ENCODE results near the gene KPNA6. TPM values are rescaled to one million over a fixed set of nuclear protein-coding genes. Genes with fewer than 3 reads are reported as not detected.
"Not testable (repeated sequence)": the region's sequence is repeated elsewhere in the genome, so short reads cannot be mapped to it uniquely, and the experiment has no call there.

KPNA6 gene
- polyA plus RNA-seq (ENCODE audit: insufficient read length), result 25.6 TPM

- peak; percentile 94 for DNase-seq
These were observed at the start of gene KPNA6 for GRCh38 chr1:32107742-32108661. Gene KPNA6 (plus strand): TSS chr1:32108056. CDS start chr1:32108131, 75 bp downstream.

GRCh38 chr1:32060914-32061313 is 46.9 kb upstream of the KPNA6 start:
- DNase-seq, result no peak

GRCh38 chr1:32062867-32063230 is 45.0 kb upstream of the KPNA6 start:
- no peak for DNase-seq

DNA sequence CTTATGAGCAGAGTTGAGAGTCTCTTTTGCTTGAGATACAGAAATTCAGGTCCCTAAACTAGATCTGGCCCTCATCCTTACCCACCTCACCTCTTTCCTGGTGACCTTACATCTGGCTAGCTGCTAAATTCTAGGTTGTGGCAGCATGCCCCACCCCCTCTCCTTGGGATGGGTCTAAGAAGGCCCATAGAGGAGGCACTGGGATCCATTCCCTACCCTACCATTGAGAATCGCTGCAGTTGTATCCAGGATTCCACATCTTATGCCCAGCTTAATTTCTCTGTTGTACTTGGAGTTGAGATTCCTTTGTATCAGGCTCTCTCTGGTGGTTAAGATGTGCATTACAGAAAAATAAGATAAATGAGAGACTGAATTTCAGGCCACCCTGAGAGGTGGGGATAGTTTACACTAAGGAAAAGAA is 44.6 kb upstream of the KPNA6 start:
- DNase-seq, result peak; percentile 44

GRCh38 chr1:32065613-32066488 is 42.0 kb upstream of the KPNA6 start:
- not testable (repeated sequence) for DNase-seq

GRCh38 chr1:32066489-32066873 is 41.4 kb upstream of the KPNA6 start:
- peak; percentile 66 for DNase-seq

DNA sequence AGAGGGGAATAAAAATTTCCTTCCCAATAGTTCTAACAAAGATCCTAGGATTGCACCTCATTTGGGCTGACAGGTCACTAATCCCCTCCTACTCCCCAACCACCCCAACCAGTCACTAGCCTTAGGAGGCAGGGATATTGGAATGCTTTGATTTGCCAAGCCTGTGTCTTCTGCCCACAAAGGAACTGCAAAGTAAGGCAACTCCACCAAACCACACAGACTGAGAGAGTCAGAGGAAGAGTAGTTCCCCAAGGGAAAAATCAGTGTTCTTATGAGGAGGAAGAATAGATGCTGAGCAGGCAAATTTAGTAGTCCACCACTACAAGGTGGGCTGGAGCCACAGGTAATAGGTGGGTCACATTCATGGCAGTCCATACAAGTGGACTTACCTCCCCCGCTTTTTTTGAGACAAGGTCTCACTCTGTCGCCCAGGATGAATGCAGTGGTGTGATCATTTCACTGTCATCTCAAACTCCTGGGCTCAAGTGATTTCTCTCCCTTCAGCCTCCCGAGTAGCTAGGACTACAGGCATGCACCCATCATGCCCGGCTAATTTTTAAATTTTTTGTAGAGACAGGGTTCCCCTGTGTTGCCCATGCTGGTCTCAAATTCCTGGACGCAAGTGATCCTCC is 38.8 kb upstream of the KPNA6 start:
- no peak for DNase-seq

GRCh38 chr1:32071758-32072621 is 35.9 kb upstream of the KPNA6 start:
- DNase-seq, result no peak

DNA sequence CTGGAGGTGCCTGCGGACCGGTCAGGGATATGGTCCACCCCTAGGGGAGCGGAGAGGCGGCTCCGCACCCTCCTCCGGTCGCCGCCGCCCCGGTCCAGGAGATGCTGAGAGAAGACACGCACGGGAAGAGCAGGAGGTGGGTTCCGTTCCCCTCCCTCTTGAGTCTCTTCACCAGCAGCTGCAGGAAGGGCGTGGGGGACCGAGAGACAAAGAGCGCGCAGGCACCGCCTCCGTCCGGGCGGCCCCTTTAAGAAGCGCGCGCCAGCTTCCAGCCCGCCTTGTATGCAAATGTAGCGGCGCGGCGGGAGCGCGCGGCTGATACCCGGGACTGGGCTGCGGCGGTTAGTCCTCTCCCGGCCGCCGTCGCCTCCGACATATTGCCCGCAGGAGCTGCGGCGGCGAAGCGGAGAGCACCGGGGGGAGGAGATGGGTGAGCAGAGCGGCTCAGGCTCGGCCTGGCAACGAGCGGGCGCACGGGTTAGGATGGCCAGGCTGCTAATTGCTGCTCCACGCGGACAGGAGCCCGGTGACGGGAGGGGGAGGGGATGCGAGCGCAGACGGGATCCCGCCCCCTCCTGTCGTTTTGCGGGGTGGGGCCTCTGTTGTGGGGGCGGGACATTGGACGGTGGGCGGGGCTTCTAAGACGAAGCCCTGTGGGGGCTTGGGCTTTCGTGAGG is 35.1 kb upstream of the KPNA6 start, which contains the start of gene TMEM39B:
TSS of gene TMEM39B (plus strand) at position 318 of the 677 bp plus-strand sequence. CDS start at position 427, 109 bp downstream.
- peak; percentile 97 for DNase-seq

- DNase-seq, result no peak
These were observed 34.3 kb upstream of the KPNA6 start for GRCh38 chr1:32073299-32074229.

DNA sequence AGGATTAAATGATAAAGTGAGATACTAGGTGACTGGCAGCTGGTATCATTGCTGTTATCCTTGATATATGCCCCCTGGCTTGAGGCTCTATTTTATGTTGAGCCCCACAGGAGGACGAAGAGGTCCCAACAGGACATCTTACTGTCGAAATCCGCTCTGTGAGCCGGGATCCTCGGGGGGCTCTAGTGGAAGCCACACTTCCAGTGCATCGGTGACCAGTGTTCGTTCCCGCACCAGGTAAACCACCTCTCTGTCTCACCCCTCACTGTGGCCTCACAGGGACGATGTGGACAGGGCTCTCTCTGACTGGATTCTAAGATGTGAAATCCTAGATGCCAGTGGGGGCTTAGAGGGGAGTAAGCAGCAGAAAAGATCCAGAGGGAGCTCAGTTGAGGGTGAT is 33.0 kb upstream of the KPNA6 start:
- no peak for DNase-seq

DNA sequence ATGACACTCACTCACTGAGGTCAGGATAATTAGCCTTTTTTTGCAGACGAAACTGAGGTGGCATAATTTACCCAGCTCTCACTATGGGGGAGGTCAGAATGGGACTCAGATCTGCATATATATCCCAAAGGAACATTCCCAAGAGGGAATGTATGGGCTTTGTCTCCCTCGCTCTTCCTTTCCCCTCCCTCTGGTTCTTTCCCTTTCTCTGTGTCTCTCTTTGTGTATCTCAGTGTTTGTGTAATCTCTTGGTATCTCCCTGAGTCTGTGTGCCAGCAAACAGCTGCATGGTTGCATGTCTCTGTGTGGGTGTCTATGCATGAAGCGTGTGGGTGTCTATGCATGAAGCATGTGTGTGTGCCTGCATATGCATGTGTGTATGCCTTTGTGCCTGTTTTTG is 30.4 kb upstream of the KPNA6 start:
- no peak for DNase-seq

- no peak for DNase-seq
These were observed 25.8 kb upstream of the KPNA6 start for GRCh38 chr1:32082022-32082421.

DNA sequence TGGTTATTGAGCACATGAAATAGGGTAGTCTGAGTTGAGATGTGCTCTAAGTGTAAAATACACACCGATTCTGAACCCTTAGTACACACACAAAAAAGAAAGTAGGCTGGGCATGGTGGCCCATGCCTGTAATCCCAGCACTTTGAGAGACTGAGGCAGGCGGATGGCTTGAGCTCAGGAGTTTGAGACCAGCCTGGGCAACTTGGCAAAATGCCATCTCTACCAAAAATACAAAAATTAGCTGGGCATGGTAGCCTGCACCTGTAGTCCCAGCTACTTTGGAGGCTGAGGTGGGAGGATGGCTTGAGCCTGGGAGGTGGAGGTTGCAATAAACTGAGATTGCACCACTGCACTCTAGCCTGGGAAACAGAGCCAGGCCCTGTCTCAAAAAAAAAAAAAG is 21.5 kb upstream of the KPNA6 start:
- not testable (repeated sequence) for DNase-seq

DNA sequence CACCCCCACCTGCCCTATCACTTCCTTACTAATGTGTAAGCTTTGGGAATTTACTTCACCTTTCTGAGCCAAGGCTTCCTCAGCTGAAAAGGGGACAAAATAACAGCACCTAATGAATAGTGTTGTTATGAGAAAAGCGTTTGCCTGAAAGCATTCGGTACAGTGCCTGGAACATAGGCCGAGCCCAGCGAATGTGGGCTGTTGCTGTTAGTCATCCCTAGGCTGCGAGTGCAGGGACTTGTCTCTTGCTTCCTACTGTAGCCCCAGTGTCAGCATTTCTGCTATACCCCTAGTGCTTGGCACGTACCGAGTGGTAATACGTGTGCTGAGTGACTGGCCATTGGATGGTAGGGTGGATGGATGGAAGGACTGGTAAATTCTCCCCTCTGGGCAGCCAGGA is 16.7 kb upstream of the KPNA6 start:
- no peak for DNase-seq

GRCh38 chr1:32091591-32091990 is 16.3 kb upstream of the KPNA6 start:
- no peak for DNase-seq

- DNase-seq, result no peak
These were observed 12.9 kb upstream of the KPNA6 start for GRCh38 chr1:32094746-32095521.

- no peak for DNase-seq
These were observed 8.4 kb upstream of the KPNA6 start for GRCh38 chr1:32099426-32099825.

DNA sequence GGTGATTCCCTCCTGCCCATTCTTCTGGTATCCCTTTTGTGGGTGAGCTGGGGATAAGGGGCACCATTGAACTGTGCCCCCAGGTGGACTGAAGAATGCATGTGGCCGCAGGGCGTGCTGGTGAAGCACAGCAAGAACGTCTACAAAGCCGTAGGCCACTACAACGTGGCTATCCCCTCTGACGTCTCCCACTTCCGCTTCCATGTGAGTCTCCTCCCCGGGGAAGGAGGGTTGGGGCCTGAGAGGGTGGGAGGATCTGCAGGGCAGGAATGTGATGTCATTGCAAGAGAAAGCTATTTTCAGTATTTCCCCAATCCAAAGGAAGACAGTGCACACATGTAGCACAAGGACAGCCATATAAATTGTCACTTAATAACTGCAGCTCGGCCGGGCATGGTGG is 7.5 kb upstream of the KPNA6 start:
- peak; percentile 34 for DNase-seq

Data from hindlimb muscle (tissue), 1 donor.